ENCODE results near the gene KRT16.

The KRT16 gene

DNA sequence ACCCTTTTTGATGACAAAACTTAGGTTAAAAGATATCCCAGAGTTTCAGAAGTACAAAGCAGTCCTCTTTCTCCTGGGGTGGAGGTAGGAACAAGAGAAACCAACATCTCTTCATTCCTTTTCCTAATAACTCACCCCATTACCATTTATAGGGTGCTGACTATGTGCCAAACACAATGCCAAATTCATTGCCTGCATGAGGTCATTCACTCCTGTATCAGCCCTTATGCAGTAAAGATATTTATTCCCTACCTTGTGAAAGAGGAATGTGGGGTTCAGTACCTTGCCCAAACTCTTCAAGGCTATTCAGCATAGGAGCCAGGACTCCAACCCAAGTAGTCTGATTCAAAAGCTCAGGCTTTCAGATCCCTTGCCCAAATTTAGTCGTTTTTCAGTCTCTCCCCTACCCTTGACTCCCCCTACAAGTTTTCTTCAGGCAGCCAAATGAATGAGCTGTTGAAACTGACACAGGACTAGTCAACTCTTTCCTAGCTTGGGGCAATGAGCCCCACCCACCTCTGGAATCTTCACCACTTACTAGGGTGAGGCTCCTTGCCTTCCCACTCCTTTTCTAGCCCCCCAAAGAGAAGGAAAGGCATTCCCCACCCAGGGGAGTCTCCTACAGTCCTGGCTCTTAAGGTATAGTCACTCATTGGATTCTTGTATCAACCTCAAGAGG is 31.7 kb downstream of the KRT16 start:
- Histone ChIP-seq H2AK5ac (ENCODE audit: low read length) (no peak overlapping the region), H3K9ac (ENCODE audit: low read length) (no peak overlapping the region), H3K4ac (ENCODE audit: low read depth, low read length) (no peak overlapping the region), H3K18ac (ENCODE audit: low read length) (no peak overlapping the region), H3K14ac (ENCODE audit: low read length) (no peak overlapping the region), H3K27me3 (ENCODE audit: insufficient read depth, low read length) (no peaks in the 10 kb centered on the region), H2AFZ (ENCODE audit: insufficient read depth, low read length, poor library complexity) (no peak overlapping the region), H3K4me2 (ENCODE audit: low read length) (no peak overlapping the region), H3K4me3 (ENCODE audit: low read depth, low read length) (no peak overlapping the region), H4K12ac (ENCODE audit: low read depth, low read length) (no peak overlapping the region), H4K8ac (ENCODE audit: low read depth, low read length) (no peak overlapping the region), H3K23ac (ENCODE audit: low read length) (no peak overlapping the region), H4K91ac (ENCODE audit: low read depth, low read length) (no peak overlapping the region), H3K27ac (ENCODE audit: low read depth, low read length) (no peak overlapping the region), H2BK12ac (ENCODE audit: low read length) (no peak overlapping the region), H3K36me3 (ENCODE audit: control insufficient read depth in 1 of 2, insufficient read depth in 2 of 2, low read length in 2 of 2) (no peaks in the 10 kb centered on the region), H3K9me3 (ENCODE audit: insufficient read depth, low read depth, low read length) (peaks cover 2% of the 10 kb centered on the region), H3K79me2 (ENCODE audit: control insufficient read depth, insufficient read depth, low read length, poor library complexity) (no peaks in the 10 kb centered on the region), H3K79me1 (ENCODE audit: low read length) (peaks cover 5% of the 10 kb centered on the region), H2BK120ac (ENCODE audit: insufficient read depth, low read length, poor library complexity) (no peak overlapping the region), H3K4me1 (ENCODE audit: control insufficient read depth in 1 of 2, insufficient read depth in 2 of 2, low read length in 2 of 2) (peaks cover 6 to 10% of the 10 kb centered on the region in 2 experiments), H2BK5ac (ENCODE audit: low read depth, low read length, poor library complexity) (no peak overlapping the region)
- WGBS (ENCODE audit: extremely low coverage, insufficient coverage, insufficient read length), result no CpG with 5 or more reads among the region's 1 CpG
- peak; percentile 7 to 44 for DNase-seq

DNA sequence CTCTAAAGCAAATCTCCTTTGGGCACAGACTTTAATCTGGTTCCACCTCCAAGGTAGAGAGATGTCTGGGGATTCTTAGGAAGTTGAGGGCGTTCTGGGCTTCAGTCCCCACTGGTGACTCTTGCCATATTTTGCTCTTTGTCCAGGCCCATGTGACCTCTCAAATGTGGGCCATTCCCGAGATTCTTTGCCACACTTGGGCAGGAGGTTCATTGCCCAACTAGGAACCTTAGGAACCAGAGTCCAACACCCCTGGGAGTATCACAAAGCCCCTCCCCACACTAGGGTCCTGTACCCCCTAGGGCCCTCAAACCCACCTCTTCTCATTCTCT is 32.4 kb downstream of the KRT16 start:
- no peaks in the 10 kb centered on the region for H3K79me2 ChIP-seq (ENCODE audit: control insufficient read depth, insufficient read depth, low read length, poor library complexity)
- DNase-seq, result peak in 1 of 2 donors; percentile 12

DNA sequence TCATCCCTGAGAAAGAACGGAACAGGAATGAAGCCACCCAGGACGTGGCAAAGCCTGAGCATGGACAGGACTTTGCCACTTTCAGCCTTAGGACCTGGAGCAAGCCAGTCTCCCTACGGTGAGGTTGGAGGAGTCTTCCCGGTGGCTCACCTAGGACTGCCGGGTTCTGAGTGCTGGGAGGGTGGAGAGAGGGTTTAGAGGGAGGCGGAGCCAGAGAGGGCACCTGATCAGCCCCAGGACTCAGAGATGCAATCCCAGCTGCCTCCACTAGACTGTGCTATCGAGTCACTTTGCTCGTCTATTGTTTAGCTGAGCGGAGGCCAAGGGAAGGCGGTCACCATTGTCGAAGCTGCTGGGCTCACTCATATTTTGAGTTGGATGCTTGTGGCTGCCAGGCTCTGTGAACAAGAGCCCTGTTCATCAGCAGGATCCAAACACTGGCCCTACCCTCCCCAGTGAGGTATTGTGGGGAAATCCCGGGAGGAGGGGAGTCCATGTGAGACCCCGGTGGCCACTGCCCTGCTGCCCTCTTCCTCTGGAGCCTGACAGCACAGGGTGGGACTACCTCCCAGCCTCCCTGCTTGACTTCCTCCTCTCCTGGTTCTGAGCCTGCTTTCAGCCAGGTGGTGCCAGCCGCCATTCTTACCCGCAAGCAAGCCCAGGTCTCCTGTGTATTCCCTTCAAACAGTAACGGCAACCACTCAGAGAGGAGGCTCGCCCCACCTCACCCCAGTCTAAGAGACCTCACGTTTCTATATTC is 32.9 kb downstream of the KRT16 start:
- Histone ChIP-seq H4K91ac (ENCODE audit: low read depth, low read length) (peak overlapping the region; percentile 64), H3K27ac (ENCODE audit: low read depth, low read length) (no peak overlapping the region), H2BK120ac (ENCODE audit: insufficient read depth, low read length, poor library complexity) (peak overlapping the region; percentile 15), H3K79me2 (ENCODE audit: control insufficient read depth, insufficient read depth, low read length, poor library complexity) (no peaks in the 10 kb centered on the region), H2BK5ac (ENCODE audit: low read depth, low read length, poor library complexity) (no peak overlapping the region), H3K4me2 (ENCODE audit: low read length) (no peak overlapping the region), H3K27me3 (ENCODE audit: insufficient read depth, low read length) (no peaks in the 10 kb centered on the region), H3K23ac (ENCODE audit: low read length) (no peak overlapping the region), H3K4me3 (ENCODE audit: low read depth, low read length) (no peak overlapping the region), H3K14ac (ENCODE audit: low read length) (peak overlapping the region; percentile 43), H3K4me1 (ENCODE audit: control insufficient read depth in 1 of 2, insufficient read depth in 2 of 2, low read length in 2 of 2) (peaks cover 6 to 10% of the 10 kb centered on the region in 2 experiments), H2BK12ac (ENCODE audit: low read length) (peak overlapping the region; percentile 26), H4K8ac (ENCODE audit: low read depth, low read length) (peak overlapping the region; percentile 5), H3K9me3 (ENCODE audit: insufficient read depth, low read depth, low read length) (peaks cover 2% of the 10 kb centered on the region), H3K4ac (ENCODE audit: low read depth, low read length) (no peak overlapping the region), H4K12ac (ENCODE audit: low read depth, low read length) (no peak overlapping the region), H3K18ac (ENCODE audit: low read length) (peak overlapping the region; percentile 29), H3K79me1 (ENCODE audit: low read length) (peaks cover 5% of the 10 kb centered on the region), H2AK5ac (ENCODE audit: low read length) (peak overlapping the region; percentile 32), H2AFZ (ENCODE audit: insufficient read depth, low read length, poor library complexity) (no peak overlapping the region), H3K36me3 (ENCODE audit: control insufficient read depth in 1 of 2, insufficient read depth in 2 of 2, low read length in 2 of 2) (no peaks in the 10 kb centered on the region), H3K9ac (ENCODE audit: low read length) (no peak overlapping the region)
- WGBS (ENCODE audit: extremely low coverage, insufficient coverage, insufficient read length), result no CpG with 5 or more reads among the region's 18 CpGs
- DNase-seq, result peak; percentile 97 to 99

More for the DNA sequence above, 32.4 kb downstream of the KRT16 start:
- Histone ChIP-seq H4K12ac (ENCODE audit: low read depth, low read length) (no peak overlapping the region), H3K14ac (ENCODE audit: low read length) (no peak overlapping the region), H2AFZ (ENCODE audit: insufficient read depth, low read length, poor library complexity) (no peak overlapping the region), H3K4ac (ENCODE audit: low read depth, low read length) (no peak overlapping the region), H3K27ac (ENCODE audit: low read depth, low read length) (no peak overlapping the region), H2BK12ac (ENCODE audit: low read length) (no peak overlapping the region), H3K9ac (ENCODE audit: low read length) (no peak overlapping the region), H3K36me3 (ENCODE audit: control insufficient read depth in 1 of 2, insufficient read depth in 2 of 2, low read length in 2 of 2) (no peaks in the 10 kb centered on the region), H4K8ac (ENCODE audit: low read depth, low read length) (no peak overlapping the region), H2AK5ac (ENCODE audit: low read length) (peak overlapping the region; percentile 52), H3K27me3 (ENCODE audit: insufficient read depth, low read length) (no peaks in the 10 kb centered on the region), H3K18ac (ENCODE audit: low read length) (no peak overlapping the region), H2BK5ac (ENCODE audit: low read depth, low read length, poor library complexity) (no peak overlapping the region), H3K4me1 (ENCODE audit: control insufficient read depth in 1 of 2, insufficient read depth in 2 of 2, low read length in 2 of 2) (peaks cover 6 to 10% of the 10 kb centered on the region in 2 experiments), H2BK120ac (ENCODE audit: insufficient read depth, low read length, poor library complexity) (no peak overlapping the region), H4K91ac (ENCODE audit: low read depth, low read length) (peak overlapping the region; percentile 64), H3K9me3 (ENCODE audit: insufficient read depth, low read depth, low read length) (peaks cover 2% of the 10 kb centered on the region), H3K4me2 (ENCODE audit: low read length) (no peak overlapping the region), H3K4me3 (ENCODE audit: low read depth, low read length) (no peak overlapping the region), H3K79me1 (ENCODE audit: low read length) (peaks cover 5% of the 10 kb centered on the region), H3K23ac (ENCODE audit: low read length) (no peak overlapping the region)
- WGBS (ENCODE audit: extremely low coverage, insufficient coverage, insufficient read length), result no CpG with 5 or more reads among the region's 2 CpGs

DNA sequence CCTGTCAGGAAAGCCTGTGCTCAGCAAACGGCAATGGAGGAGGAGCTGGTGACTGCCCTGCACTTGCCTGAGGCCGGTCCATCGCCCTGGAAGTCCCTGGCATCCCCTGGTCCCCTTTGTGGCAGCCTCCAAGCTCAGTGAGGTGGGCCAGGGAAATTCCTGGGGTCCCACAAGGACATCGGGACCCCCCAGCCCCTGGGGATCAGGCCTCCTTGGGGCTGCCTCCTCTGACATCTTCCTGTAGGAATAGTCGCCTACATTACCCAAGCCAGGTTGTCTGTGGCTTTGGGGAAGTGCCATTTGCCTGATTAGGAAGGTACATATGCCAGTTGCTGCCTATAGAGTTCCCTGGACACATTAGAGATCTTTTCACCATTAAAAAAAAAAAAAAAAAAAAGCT is 33.6 kb downstream of the KRT16 start:
- Histone ChIP-seq H3K79me1 (ENCODE audit: low read length) (peaks cover 5% of the 10 kb centered on the region), H3K9me3 (ENCODE audit: insufficient read depth, low read depth, low read length) (peaks cover 2% of the 10 kb centered on the region), H3K79me2 (ENCODE audit: control insufficient read depth, insufficient read depth, low read length, poor library complexity) (no peaks in the 10 kb centered on the region), H2AK5ac (ENCODE audit: low read length) (peak overlapping the region; percentile 33), H3K27ac (ENCODE audit: low read depth, low read length) (no peak overlapping the region), H3K27me3 (ENCODE audit: insufficient read depth, low read length) (no peaks in the 10 kb centered on the region), H2BK120ac (ENCODE audit: insufficient read depth, low read length, poor library complexity) (no peak overlapping the region), H4K8ac (ENCODE audit: low read depth, low read length) (peak overlapping the region; percentile 17), H3K4me1 (ENCODE audit: control insufficient read depth in 1 of 2, insufficient read depth in 2 of 2, low read length in 2 of 2) (peaks cover 6 to 10% of the 10 kb centered on the region in 2 experiments), H2BK12ac (ENCODE audit: low read length) (peak overlapping the region; percentile 13), H3K9ac (ENCODE audit: low read length) (no peak overlapping the region), H3K14ac (ENCODE audit: low read length) (peak overlapping the region; percentile 47), H2BK5ac (ENCODE audit: low read depth, low read length, poor library complexity) (no peak overlapping the region), H3K4me2 (ENCODE audit: low read length) (no peak overlapping the region), H3K18ac (ENCODE audit: low read length) (peak overlapping the region; percentile 21), H3K4me3 (ENCODE audit: low read depth, low read length) (no peak overlapping the region), H4K12ac (ENCODE audit: low read depth, low read length) (no peak overlapping the region), H3K4ac (ENCODE audit: low read depth, low read length) (no peak overlapping the region), H3K36me3 (ENCODE audit: control insufficient read depth in 1 of 2, insufficient read depth in 2 of 2, low read length in 2 of 2) (no peaks in the 10 kb centered on the region), H4K91ac (ENCODE audit: low read depth, low read length) (peak overlapping the region; percentile 34), H3K23ac (ENCODE audit: low read length) (no peak overlapping the region), H2AFZ (ENCODE audit: insufficient read depth, low read length, poor library complexity) (no peak overlapping the region)
- no peak for DNase-seq
- no CpG with 5 or more reads among the region's 5 CpGs for WGBS (ENCODE audit: extremely low coverage, insufficient coverage, insufficient read length)

Measured in trophoblast cell (in vitro differentiated cells and primary cell).